ENCODE results near the gene AHI1. TPM values are rescaled to one million over a fixed set of nuclear protein-coding genes. Genes with fewer than 3 reads are reported as not detected.

The AHI1 gene
- total and polyA plus RNA-seq, 12 donors, result 4.1 to 19.8 (median 11.9) TPM

DNA sequence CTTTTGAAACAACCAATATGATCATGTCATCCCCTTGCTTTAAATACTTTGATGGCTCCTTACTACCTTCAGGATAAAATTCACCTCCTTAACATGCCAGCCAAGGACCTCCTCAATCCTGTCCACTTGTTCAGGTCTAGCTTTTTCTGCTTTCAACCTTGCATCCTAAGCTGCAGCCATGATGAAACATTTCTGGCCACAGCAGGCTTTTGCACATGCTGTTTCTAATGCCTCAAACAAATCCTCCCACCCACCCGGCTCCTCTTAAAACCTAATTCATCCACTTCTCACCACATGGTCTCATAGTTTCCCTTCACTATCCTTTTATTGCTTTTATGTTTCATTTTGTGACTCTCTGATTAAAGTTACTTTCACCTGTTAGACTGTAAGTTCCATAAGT, 191.9 kb downstream of the AHI1 start:
- 90 to 92% methylated on average over 1 of the region's 1 CpG for WGBS, 2 donors

DNA sequence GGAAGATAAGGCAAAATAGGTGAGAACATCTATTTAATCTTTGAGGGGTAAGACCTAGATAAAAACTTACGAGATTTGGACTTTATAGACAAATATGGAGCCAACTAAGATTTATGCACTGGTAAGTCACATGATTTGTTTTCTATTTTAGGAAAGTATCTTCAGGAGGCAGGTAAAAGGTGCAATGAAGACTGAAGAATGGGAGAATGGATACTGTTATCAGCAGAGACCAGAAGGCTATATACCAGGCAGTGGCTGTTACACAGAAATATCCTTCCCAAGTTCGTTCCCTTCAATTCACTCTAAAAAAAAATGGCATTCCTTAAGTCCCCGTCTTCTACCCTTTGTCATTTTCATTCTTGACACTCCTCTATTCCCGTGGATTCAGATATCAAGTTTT, 192.7 kb downstream of the AHI1 start:
- 95 to 96% methylated on average over 4 of the region's 4 CpGs for WGBS, 2 donors
- ATAC-seq, result no peak
- TF ChIP-seq, protein P1, sequence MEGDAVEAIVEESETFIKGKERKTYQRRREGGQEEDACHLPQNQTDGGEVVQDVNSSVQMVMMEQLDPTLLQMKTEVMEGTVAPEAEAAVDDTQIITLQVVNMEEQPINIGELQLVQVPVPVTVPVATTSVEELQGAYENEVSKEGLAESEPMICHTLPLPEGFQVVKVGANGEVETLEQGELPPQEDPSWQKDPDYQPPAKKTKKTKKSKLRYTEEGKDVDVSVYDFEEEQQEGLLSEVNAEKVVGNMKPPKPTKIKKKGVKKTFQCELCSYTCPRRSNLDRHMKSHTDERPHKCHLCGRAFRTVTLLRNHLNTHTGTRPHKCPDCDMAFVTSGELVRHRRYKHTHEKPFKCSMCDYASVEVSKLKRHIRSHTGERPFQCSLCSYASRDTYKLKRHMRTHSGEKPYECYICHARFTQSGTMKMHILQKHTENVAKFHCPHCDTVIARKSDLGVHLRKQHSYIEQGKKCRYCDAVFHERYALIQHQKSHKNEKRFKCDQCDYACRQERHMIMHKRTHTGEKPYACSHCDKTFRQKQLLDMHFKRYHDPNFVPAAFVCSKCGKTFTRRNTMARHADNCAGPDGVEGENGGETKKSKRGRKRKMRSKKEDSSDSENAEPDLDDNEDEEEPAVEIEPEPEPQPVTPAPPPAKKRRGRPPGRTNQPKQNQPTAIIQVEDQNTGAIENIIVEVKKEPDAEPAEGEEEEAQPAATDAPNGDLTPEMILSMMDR (IDR thresholded peaks at IDR 0.05), result no peak

More for the DNA sequence above, 191.9 kb downstream of the AHI1 start:
- no peak for DNase-seq
- Histone ChIP-seq H3K9me3 (no peaks in the 10 kb centered on the region), H3K27ac (no peak overlapping the region), H3K4me3 (no peak overlapping the region), H3K36me3 (peaks cover 0 to 26% (median 0%) of the 10 kb centered on the region in 9 donors), H3K27me3 (no peaks in the 10 kb centered on the region), H3K4me1 (peaks cover 0 to 29% (median 0%) of the 10 kb centered on the region in 9 donors)
- TF ChIP-seq, protein P1 (IDR thresholded peaks at IDR 0.05), result no peak
- ATAC-seq, result no peak
- intact Hi-C loops (cut with DNase I), result no loop called here

DNA sequence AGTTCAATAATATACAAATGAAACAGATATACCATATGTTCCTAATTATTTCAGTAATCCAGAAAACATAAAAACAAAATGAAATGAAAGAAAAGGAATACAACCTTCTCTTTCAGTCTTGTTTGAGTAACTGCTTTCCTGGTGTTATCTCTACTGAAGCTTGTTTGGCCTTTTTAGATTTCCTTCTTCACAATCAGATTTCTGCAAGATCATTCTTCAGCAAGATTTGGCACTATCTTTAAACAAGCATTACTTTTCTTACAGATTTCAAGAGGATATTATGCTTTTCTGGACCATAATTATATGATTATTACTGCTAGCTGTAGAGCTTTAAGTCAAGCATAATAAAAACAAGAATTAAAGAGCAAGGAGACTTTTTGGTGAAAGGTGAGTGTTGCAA, 196.2 kb downstream of the AHI1 start:
- Histone ChIP-seq H3K27me3 (no peaks in the 10 kb centered on the region), H3K36me3 (peaks cover 0 to 46% (median 0%) of the 10 kb centered on the region in 9 donors), H3K4me1 (peaks cover 0 to 12% (median 0%) of the 10 kb centered on the region in 9 donors), H3K9me3 (no peaks in the 10 kb centered on the region), H3K27ac (no peak overlapping the region), H3K4me3 (no peak overlapping the region)
- ATAC-seq (no peak), DNase-seq (no peak)
- TF ChIP-seq, protein P1 (IDR thresholded peaks at IDR 0.05), result no peak
- intact Hi-C loops (cut with DNase I), result no loop called here

More for the DNA sequence above, 192.7 kb downstream of the AHI1 start:
- intact Hi-C loops (cut with DNase I), result no loop called here
- peaks cover 0 to 21% (median 0%) of the 10 kb centered on the region in 9 donors for H3K4me1 ChIP-seq
- no peak overlapping the region for H3K27ac ChIP-seq
- H3K4me3 ChIP-seq, result no peak overlapping the region
- no peaks in the 10 kb centered on the region for H3K9me3 ChIP-seq
- H3K27me3 ChIP-seq, result no peaks in the 10 kb centered on the region
- no peak for DNase-seq
- peaks cover 0 to 31% (median 0%) of the 10 kb centered on the region in 9 donors for H3K36me3 ChIP-seq

GRCh38 chr6:135300576-135300975, 197.0 kb downstream of the AHI1 start:
- Histone ChIP-seq H3K4me1 (peaks cover 0 to 4% (median 0%) of the 10 kb centered on the region in 9 donors), H3K27ac (no peak overlapping the region), H3K9me3 (peaks cover 0 to 7% (median 0%) of the 10 kb centered on the region in 11 donors), H3K27me3 (no peaks in the 10 kb centered on the region), H3K36me3 (peaks cover 0 to 52% (median 0%) of the 10 kb centered on the region in 9 donors), H3K4me3 (no peak overlapping the region)
- ATAC-seq (no peak), DNase-seq (no peak)
- TF ChIP-seq, protein P1 (IDR thresholded peaks at IDR 0.05), result no peak
- intact Hi-C loops (cut with DNase I), result no loop called here
